ENCODE data around the gene ZNF277.
A peak's percentile ranks its signal among the peaks of the same experiment; 100 is the strongest.

The ZNF277 gene

DNA sequence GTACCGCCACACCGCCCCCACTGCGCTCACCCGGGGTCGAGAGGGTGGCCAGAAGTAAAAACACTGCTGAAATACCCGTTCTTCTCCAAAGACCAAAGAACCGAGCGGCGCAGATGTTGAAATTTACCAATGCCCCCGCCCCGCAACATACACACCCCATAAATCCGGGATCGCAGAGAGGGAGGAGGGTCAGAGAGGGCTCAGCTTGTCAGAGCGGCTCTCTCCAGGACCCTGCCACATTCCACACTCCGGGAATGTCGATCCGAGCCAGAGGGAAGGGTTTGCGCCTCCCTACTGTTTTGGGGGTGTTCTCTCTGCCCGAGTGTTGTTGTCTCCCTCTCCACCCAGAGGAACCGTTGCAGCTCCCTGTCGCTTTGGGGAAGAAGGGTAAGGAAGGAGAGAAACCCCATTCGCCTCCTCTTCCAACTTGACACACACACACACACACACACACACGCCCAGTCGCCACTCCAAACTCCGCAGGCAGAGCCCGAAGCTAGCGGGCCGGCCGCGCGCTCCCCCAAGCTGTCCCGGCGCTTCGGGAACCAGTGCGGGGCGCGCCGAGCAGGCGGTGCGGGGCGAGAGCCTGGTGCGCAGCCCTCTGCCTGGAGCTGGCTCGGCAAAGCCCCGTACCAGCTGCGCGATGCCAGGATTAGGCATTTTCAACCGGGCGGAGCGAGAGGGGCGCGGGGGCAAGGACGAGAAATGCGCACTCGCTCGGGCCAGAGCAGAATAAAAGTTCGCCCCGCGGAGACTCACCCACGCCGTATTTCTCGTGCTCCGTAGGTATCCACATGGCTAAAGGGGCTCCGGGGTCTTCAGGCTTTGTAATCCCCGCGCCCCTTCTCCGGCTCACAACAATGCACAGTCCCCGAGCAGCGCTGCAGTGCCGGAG, 905 bp upstream of the ZNF277 start:
- peak; percentile 22 to 24 for DNase-seq (ENCODE audit: low read depth in 1 of 2, low spot score in 1 of 2)
- no peak for TF ChIP-seq JUND (IDR thresholded peaks at IDR 0.05; ENCODE audit: low read depth)
- in situ Hi-C loops (cut with HindIII; ENCODE audit: low pct_unique_long_range_greater_than_20kb, low sequenced_read_pairs): no loop called here

DNA sequence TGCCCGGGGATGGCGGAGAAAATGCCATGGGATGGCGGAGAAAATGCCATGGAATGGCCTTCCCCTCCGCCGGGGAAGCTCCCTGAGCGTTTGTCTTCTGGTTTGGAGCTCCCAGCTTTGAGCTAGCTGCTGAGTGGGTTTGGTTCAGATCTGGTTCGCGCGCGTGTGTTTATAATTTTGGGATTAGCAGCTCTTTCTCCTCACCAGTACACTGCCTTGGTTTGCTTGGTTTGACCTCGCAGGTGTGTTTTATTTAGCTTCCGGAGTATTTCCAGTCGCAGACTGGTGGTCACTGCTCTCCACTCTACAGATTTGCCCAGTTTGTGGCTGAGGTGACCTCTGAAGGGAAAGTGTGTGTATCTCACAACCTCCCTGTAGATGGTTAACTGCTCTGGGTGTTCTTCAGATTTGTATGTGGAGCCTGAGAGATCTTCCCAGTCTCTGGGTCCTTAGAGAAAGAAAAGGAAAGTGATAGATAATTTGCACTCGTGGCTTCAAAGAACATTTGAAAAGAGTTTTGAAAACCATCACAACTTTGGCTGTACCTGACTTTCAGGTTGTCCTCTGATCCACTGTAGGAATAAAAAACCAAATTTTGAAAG, 597 bp downstream of the ZNF277 start:
- DNase-seq (ENCODE audit: low read depth in 1 of 2, low spot score in 1 of 2): peak in 1 of 2 experiments; percentile 10
- no peak for TF ChIP-seq JUND (IDR thresholded peaks at IDR 0.05; ENCODE audit: low read depth)
- in situ Hi-C loops (cut with HindIII; ENCODE audit: low pct_unique_long_range_greater_than_20kb, low sequenced_read_pairs): no loop called here

DNA sequence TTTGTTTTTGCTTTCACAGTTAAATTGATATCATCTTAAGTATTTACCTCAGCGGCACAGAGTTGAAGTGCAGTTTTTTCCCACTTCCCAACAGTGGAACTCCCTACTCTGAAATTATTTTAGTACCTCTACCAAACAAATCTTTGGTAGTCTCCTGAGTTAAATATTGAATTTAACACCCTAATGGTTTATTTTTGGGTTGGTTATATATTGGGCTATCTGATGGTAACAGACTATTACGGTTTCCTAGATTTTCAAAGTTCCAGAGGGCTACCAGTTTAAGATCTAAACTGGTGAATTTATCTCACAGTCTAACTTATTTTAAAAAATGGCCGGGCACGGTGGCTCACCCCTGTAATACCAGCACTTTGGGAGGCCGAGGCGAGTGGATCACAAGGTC, 1.3 kb downstream of the ZNF277 start:
- TF ChIP-seq JUND (IDR thresholded peaks at IDR 0.05; ENCODE audit: low read depth): no peak
- DNase-seq (ENCODE audit: low read depth in 1 of 2, low spot score in 1 of 2): no peak
- in situ Hi-C loops (cut with HindIII; ENCODE audit: low pct_unique_long_range_greater_than_20kb, low sequenced_read_pairs): no loop called here

DNA sequence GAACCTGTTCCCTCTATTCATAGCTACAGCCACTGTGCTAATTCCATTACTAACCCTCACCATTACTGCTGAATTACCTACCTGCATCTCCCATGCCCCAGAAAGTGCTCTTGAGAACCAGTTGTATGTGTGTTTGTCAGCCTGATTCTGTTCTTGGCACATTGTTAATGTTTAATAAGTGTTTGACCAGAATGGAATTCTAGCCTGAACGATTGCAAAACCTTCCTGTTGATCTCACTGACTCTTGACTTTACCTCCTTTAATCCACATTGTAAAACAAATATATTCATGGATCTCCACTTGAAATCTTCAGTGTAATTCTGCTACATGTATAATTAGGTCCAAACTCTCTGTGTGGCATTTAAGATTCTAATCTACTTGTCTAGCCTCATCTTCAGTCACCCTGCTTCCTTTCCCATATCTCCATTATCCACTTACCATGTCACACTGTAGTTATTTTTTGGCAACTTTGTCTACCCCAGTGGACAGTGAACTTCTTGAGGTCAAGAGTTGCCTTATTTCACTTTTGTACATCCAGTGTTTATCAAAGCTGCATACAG, 4.9 kb downstream of the ZNF277 start:
- in situ Hi-C loops (cut with HindIII; ENCODE audit: low pct_unique_long_range_greater_than_20kb, low sequenced_read_pairs): no loop called here

DNA sequence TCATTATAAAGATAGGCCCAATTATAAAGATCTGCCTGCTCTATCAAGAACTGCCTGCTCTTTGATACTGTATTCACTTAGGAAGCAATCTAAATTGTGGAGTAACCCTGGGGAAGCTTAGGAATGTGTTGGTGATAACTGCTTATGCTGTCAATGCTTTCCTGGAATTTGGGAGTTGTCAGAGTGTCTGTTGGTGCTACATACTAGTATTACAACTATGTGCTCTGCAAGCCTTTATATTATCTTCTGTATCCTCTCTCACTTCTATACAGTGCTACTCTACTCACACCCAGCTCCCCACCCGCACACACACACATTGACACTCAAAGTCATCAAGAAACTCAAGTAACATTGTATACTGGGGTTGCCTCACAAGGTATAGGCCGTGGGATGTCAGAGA, 6.1 kb downstream of the ZNF277 start:
- TF ChIP-seq JUND (IDR thresholded peaks at IDR 0.05; ENCODE audit: low read depth): no peak
- in situ Hi-C loops (cut with HindIII; ENCODE audit: low pct_unique_long_range_greater_than_20kb, low sequenced_read_pairs): no loop called here
- DNase-seq (ENCODE audit: low read depth in 1 of 2, low spot score in 1 of 2): no peak

More for the DNA sequence above, 4.9 kb downstream of the ZNF277 start:
- DNase-seq (ENCODE audit: low read depth in 1 of 2, low spot score in 1 of 2): peak in 1 of 2 experiments; percentile 18
- TF ChIP-seq JUND (IDR thresholded peaks at IDR 0.05; ENCODE audit: low read depth): no peak

DNA sequence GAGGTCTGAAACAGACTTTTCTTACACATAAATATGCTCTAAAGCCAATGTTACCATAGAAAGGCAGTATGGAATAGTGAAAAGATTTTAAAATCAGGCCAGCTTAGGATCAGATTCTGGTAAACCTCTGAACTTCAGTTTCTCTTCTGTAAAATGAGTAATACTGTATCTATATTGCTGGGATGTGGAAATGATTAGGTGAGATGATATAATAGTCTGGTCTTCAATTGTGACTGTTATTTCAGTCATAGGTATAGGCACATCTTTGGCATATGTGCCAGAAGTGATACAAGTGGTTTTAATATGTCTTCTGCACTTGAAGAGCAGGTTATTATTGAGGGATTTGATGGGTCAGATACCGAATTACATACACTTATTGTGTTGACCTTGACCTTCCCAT, 7.2 kb downstream of the ZNF277 start:
- in situ Hi-C loops (cut with HindIII; ENCODE audit: low pct_unique_long_range_greater_than_20kb, low sequenced_read_pairs): no loop called here
- TF ChIP-seq JUND (IDR thresholded peaks at IDR 0.05; ENCODE audit: low read depth): no peak
- DNase-seq (ENCODE audit: low read depth in 1 of 2, low spot score in 1 of 2): no peak

DNA sequence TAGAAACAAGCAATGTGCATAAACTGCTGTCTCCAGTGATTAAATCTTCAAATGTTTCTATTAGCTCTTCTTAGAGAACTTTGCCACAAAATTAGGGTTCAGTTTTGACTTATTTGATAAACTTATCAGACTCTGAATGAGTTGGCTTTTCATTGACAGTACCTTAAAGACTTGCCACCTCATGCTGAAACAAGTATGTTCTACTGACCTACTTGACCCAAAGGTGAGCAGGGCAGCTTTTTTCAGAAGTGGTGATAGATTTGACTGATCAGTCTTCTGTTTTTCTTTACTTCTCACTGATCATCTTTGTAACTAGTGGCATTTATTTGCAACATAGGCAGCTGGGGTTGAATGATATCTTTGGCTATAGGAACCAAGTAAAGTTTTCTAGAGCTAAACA, 7.8 kb downstream of the ZNF277 start:
- TF ChIP-seq JUND (IDR thresholded peaks at IDR 0.05; ENCODE audit: low read depth): no peak
- no peak for DNase-seq (ENCODE audit: low read depth in 1 of 2, low spot score in 1 of 2)
- in situ Hi-C loops (cut with HindIII; ENCODE audit: low pct_unique_long_range_greater_than_20kb, low sequenced_read_pairs): no loop called here

DNA sequence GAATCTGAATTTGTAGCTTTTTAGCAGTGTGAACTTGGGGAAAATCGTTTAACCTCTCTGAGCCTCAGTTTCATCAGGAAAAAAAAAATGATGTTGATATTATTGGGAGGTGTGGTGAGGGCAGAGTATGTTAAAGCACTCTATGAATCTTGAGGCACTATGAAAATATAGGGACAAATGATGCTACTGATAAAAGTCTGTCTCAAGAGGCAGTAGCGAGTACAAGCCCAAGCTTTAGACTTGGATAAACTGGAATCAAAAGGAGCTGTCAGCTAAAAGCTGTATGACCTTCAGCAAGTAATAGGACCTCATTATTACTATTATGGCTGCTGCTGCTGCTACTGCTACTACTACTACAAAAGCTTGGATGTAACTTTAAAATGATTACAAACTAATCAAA, 8.4 kb downstream of the ZNF277 start:
- in situ Hi-C loops (cut with HindIII; ENCODE audit: low pct_unique_long_range_greater_than_20kb, low sequenced_read_pairs): no loop called here
- TF ChIP-seq JUND (IDR thresholded peaks at IDR 0.05; ENCODE audit: low read depth): no peak
- DNase-seq (ENCODE audit: low read depth in 1 of 2, low spot score in 1 of 2): no peak

DNA sequence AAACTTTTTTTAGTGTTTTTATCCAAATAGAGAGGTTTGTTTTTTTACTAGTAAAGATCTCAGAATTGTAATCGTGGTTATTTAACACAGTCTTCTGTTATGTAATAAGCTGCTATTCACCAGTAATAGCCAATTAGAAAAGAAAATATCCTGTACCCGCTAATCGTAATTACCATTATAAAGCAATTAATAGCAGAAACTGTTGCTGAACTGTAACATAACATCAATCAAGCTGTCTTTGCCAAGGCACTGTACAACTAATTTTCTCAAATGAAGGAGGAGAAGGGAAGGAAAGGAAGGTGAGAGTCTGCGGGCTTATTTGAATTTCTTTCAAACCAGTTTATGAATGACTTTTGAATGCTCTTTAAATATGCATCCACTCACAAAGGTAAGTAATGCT, 9.3 kb downstream of the ZNF277 start:
- in situ Hi-C loops (cut with HindIII; ENCODE audit: low pct_unique_long_range_greater_than_20kb, low sequenced_read_pairs): no loop called here
- TF ChIP-seq JUND (IDR thresholded peaks at IDR 0.05; ENCODE audit: low read depth): no peak

DNA sequence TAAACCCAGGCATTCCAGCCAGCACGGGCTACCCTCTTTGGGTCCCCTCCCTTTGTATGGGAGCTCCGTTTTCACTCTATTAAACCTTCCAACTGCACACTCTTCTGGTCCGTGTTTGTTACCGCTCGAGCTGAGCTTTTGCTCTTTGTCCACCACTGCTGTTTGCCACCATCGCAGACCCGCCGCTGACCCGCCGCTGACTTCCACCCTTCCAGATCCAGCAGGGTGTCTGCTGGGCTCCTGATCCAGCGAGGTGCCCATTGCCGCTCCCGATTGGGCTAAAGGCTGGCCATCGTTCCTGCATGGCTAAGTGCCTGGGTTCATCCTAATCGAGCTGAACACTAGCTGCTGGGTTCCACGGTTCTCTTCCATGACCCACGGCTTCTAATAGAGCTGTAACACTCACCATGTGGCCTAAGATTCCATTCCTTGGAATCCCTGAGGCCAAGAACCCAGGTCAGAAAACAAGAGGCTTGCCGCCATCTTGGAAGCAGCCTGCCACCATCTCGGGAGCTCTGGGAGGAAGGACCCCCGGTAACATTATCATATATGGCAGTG, 14.5 kb downstream of the ZNF277 start:
- DNase-seq (ENCODE audit: low read depth in 1 of 2, low spot score in 1 of 2): no peak
- no peak for TF ChIP-seq JUND (IDR thresholded peaks at IDR 0.05; ENCODE audit: low read depth)
- in situ Hi-C loops (cut with HindIII; ENCODE audit: low pct_unique_long_range_greater_than_20kb, low sequenced_read_pairs): no loop called here

More for the DNA sequence above, 9.3 kb downstream of the ZNF277 start:
- no peak for DNase-seq (ENCODE audit: low read depth in 1 of 2, low spot score in 1 of 2)

DNA sequence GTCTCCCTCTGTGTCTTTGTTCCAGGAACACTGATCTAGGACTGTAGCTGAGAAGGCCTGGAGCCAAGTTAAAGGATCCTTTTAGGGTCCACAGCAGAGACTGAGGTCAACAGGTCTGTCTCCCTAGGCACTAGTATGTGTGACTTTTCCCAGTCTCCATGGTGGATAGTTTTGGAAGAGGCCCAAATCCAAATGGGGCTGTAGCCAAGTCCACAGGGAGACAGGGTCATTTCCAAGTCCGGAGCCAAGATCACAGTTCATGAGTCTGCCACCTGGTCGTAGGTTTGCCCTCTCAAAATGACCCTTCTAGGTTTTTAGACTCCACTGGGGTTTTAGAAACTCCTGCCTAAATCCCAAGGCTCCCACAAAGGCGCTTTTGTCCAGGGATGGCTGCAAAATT, 16.8 kb downstream of the ZNF277 start:
- in situ Hi-C loops (cut with HindIII; ENCODE audit: low pct_unique_long_range_greater_than_20kb, low sequenced_read_pairs): no loop called here
- TF ChIP-seq JUND (IDR thresholded peaks at IDR 0.05; ENCODE audit: low read depth): no peak
- DNase-seq (ENCODE audit: low read depth in 1 of 2, low spot score in 1 of 2): no peak

DNA sequence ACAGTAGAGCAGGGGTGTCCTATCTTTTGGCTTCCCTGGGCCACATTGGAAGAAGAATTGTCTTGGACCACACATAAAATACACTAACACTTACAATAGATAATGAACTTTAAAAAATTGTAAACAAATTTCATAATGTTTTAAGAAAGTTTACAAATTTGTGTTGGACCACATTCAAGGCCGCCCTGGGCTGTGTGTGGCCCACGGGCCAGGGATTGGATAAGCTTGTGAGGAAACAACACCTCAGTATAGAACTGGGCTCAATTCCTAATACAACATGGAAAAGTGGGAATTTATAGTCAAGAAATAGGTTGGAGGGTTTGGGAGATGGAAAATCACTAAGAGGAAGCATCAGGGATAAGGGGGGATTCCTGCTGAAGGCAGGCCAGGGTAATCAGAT, 17.7 kb downstream of the ZNF277 start:
- DNase-seq (ENCODE audit: low read depth in 1 of 2, low spot score in 1 of 2): no peak
- no peak for TF ChIP-seq JUND (IDR thresholded peaks at IDR 0.05; ENCODE audit: low read depth)
- in situ Hi-C loops (cut with HindIII; ENCODE audit: low pct_unique_long_range_greater_than_20kb, low sequenced_read_pairs): no loop called here

DNA sequence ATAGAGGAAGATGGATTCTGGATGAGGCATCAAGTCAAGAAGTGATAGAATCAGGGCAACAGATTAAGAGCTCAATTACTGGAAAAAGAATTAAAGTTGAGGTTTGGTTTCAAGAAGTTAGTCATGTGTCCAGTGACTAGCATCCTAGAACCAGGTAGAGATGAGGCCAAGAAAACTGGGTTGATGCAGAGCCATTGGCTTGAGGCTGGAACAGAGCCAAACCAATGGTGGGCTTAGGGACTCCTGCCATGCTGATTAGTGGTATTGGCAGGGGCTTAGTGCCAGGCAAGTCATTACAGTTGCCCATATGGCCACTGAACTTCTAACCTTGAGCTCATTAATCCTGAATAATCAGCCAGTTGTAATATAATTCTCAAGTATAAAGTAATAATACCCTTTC, 18.5 kb downstream of the ZNF277 start:
- TF ChIP-seq JUND (IDR thresholded peaks at IDR 0.05; ENCODE audit: low read depth): no peak
- no peak for DNase-seq (ENCODE audit: low read depth in 1 of 2, low spot score in 1 of 2)
- in situ Hi-C loops (cut with HindIII; ENCODE audit: low pct_unique_long_range_greater_than_20kb, low sequenced_read_pairs): no loop called here

All from T47D (cell line).